ENCODE measurements around the gene C17orf100. TPM values are rescaled to one million over a fixed set of nuclear protein-coding genes. Genes with fewer than 3 reads are reported as not detected.
"Not testable (repeated sequence)": the region's sequence is repeated elsewhere in the genome, so short reads cannot be mapped to it uniquely, and the experiment has no call there.

The C17orf100 gene
- total RNA-seq, 1 donor from 2014 or later = 0.92 TPM

- ATAC-seq; DNase-seq (ENCODE audit: missing footprints); intact Hi-C loops (cut with DNase I): not testable (repeated sequence)
Measured at GRCh38 chr17:6663200-6663599, 11.6 kb downstream of the C17orf100 start.

GRCh38 chr17:6666077-6666521, 14.5 kb downstream of the C17orf100 start:
- ATAC-seq = peak; percentile 93
- no peak for DNase-seq (ENCODE audit: missing footprints)
- intact Hi-C loops (cut with DNase I) = loop anchor here (1.0 to 5.0 kb wide), 2 partner anchors 177 to 336 kb away; no protein-coding TSS in a partner anchor

GRCh38 chr17:6666557-6666956, 15.0 kb downstream of the C17orf100 start:
- ATAC-seq (no peak), DNase-seq (ENCODE audit: missing footprints) (no peak)
- intact Hi-C loops (cut with DNase I) = loop anchor here (1.0 to 5.0 kb wide), 2 partner anchors 177 to 336 kb away; no protein-coding TSS in a partner anchor

- no peak for DNase-seq (ENCODE audit: missing footprints)
- no peak for ATAC-seq
- intact Hi-C loops (cut with DNase I) = loop anchor here (5.0 kb wide), 1 partner anchor 335 kb away; no protein-coding TSS in a partner anchor
Measured at GRCh38 chr17:6667516-6667915, 16.0 kb downstream of the C17orf100 start.

- intact Hi-C loops (cut with DNase I) = loop anchor here (2.0 to 5.0 kb wide), 2 partner anchors 133 to 334 kb away; no protein-coding TSS in a partner anchor
- DNase-seq (ENCODE audit: missing footprints) = no peak
- ATAC-seq = no peak
Measured at GRCh38 chr17:6668219-6668618, 16.7 kb downstream of the C17orf100 start.

GRCh38 chr17:6668727-6669425, 17.3 kb downstream of the C17orf100 start:
- intact Hi-C loops (cut with DNase I) = loop anchor here (2.0 to 5.0 kb wide), 2 partner anchors 132 to 333 kb away; no protein-coding TSS in a partner anchor
- ATAC-seq (no peak), DNase-seq (ENCODE audit: missing footprints) (no peak)

- no peak for DNase-seq (ENCODE audit: missing footprints)
- intact Hi-C loops (cut with DNase I) = loop anchor here (2.0 to 5.0 kb wide), 2 partner anchors 131 to 333 kb away; no protein-coding TSS in a partner anchor
- no peak for ATAC-seq
Measured at GRCh38 chr17:6669479-6670212, 18.1 kb downstream of the C17orf100 start.

GRCh38 chr17:6670571-6670970, 19.0 kb downstream of the C17orf100 start:
- intact Hi-C loops (cut with DNase I) = no loop called here
- ATAC-seq = no peak
- no peak for DNase-seq (ENCODE audit: missing footprints)

- intact Hi-C loops (cut with DNase I) = no loop called here
- ATAC-seq (no peak), DNase-seq (ENCODE audit: missing footprints) (no peak)
Measured at GRCh38 chr17:6670999-6671398, 19.4 kb downstream of the C17orf100 start.

- DNase-seq (ENCODE audit: missing footprints) (no peak), ATAC-seq (no peak)
- intact Hi-C loops (cut with DNase I) = no loop called here
Measured at GRCh38 chr17:6671431-6671830, 19.9 kb downstream of the C17orf100 start.

- intact Hi-C loops (cut with DNase I) = no loop called here
- DNase-seq (ENCODE audit: missing footprints) = no peak
Measured at GRCh38 chr17:6674586-6674985, 23.0 kb downstream of the C17orf100 start.

GRCh38 chr17:6675201-6675825, 23.8 kb downstream of the C17orf100 start:
- intact Hi-C loops (cut with DNase I) = no loop called here
- ATAC-seq = no peak
- no peak for DNase-seq (ENCODE audit: missing footprints)

More at GRCh38 chr17:6674586-6674985, 23.0 kb downstream of the C17orf100 start:
- no peak for ATAC-seq

GRCh38 chr17:6676802-6677157, 25.2 kb downstream of the C17orf100 start:
- ATAC-seq = no peak
- intact Hi-C loops (cut with DNase I) = no loop called here
- no peak for DNase-seq (ENCODE audit: missing footprints)

GRCh38 chr17:6677158-6677831, 25.7 kb downstream of the C17orf100 start:
- intact Hi-C loops (cut with DNase I) = no loop called here
- ATAC-seq (no peak), DNase-seq (ENCODE audit: missing footprints) (no peak)

- intact Hi-C loops (cut with DNase I) = no loop called here
- DNase-seq (ENCODE audit: missing footprints) = no peak
- no peak for ATAC-seq
Measured at GRCh38 chr17:6677946-6678345, 26.4 kb downstream of the C17orf100 start.

GRCh38 chr17:6679241-6679640, 27.7 kb downstream of the C17orf100 start:
- ATAC-seq (no peak), DNase-seq (ENCODE audit: missing footprints) (no peak)
- intact Hi-C loops (cut with DNase I) = no loop called here

GRCh38 chr17:6681176-6681575, 29.6 kb downstream of the C17orf100 start:
- intact Hi-C loops (cut with DNase I) = no loop called here
- ATAC-seq (no peak), DNase-seq (ENCODE audit: missing footprints) (no peak)

- ATAC-seq (no peak), DNase-seq (ENCODE audit: missing footprints) (no peak)
- intact Hi-C loops (cut with DNase I) = no loop called here
Measured at GRCh38 chr17:6681671-6682070, 30.1 kb downstream of the C17orf100 start.

GRCh38 chr17:6682339-6682738, 30.8 kb downstream of the C17orf100 start:
- ATAC-seq (no peak), DNase-seq (ENCODE audit: missing footprints) (no peak)
- intact Hi-C loops (cut with DNase I) = no loop called here

All from Right ventricle myocardium inferior (tissue), 1 donor.